DOHH2 (cell line): Measurements from ENCODE around the gene TGFB2.

Source experiments
- EZH2phosphoT487 ChIP-seq: fragments of 200-600 bp; sonication (generic); IDR thresholded peaks from 2 replicates; pipeline ENCODE4 v1.6.1; 2017; ENCODE audit warnings: borderline replicate concordance, mild to moderate bottlenecking, antibody characterized with exemption, low read length, moderate library complexity, mixed read lengths
- TF ChIP-seq, protein P1 (sequence below): fragments of 200-600 bp; sonication (generic); IDR thresholded peaks from one replicate; pipeline ENCODE4 v1.5.1; 2014; ENCODE audit warnings: antibody characterized with exemption, mild to moderate bottlenecking, low read depth, low read length; ENCODE audit not compliant: poor library complexity, severe bottlenecking

DNA sequence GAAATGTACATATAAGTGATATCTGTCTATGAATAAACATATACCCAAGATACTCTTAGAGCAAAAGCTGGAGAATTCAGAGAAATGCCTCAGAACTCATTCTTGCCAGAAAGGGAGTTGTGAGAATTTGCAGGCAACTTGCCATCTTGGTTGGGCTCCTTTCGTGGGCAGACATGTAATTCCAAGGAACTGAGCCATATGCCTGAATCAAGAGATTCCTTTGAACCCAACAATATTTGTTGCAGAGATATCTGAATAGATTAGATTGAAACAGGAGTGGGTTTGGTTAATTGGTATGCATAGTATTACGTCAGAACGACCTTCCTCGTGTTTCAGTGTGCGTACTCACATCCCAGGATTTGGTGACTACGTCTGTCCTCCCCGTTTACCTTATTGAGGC lies 67.0 kb downstream of the TGFB2 start:
- TF ChIP-seq, protein P1, sequence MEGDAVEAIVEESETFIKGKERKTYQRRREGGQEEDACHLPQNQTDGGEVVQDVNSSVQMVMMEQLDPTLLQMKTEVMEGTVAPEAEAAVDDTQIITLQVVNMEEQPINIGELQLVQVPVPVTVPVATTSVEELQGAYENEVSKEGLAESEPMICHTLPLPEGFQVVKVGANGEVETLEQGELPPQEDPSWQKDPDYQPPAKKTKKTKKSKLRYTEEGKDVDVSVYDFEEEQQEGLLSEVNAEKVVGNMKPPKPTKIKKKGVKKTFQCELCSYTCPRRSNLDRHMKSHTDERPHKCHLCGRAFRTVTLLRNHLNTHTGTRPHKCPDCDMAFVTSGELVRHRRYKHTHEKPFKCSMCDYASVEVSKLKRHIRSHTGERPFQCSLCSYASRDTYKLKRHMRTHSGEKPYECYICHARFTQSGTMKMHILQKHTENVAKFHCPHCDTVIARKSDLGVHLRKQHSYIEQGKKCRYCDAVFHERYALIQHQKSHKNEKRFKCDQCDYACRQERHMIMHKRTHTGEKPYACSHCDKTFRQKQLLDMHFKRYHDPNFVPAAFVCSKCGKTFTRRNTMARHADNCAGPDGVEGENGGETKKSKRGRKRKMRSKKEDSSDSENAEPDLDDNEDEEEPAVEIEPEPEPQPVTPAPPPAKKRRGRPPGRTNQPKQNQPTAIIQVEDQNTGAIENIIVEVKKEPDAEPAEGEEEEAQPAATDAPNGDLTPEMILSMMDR, result no peak
- TF ChIP-seq EZH2phosphoT487, result no peak
